ENCODE measurements around the gene PSMD14. TPM values are rescaled to one million over a fixed set of nuclear protein-coding genes. Genes with fewer than 3 reads are reported as not detected.

The PSMD14 gene
- total and polyA plus RNA-seq, 2 of the 13 experiments (the other 11 are each of a cell fraction or from before 2014, with no cell fraction given) = 60.6 to 149 TPM

GRCh38 chr2:161308178-161308955 lies at the start of gene PSMD14 (continued):
- TF ChIP-seq, protein P1, sequence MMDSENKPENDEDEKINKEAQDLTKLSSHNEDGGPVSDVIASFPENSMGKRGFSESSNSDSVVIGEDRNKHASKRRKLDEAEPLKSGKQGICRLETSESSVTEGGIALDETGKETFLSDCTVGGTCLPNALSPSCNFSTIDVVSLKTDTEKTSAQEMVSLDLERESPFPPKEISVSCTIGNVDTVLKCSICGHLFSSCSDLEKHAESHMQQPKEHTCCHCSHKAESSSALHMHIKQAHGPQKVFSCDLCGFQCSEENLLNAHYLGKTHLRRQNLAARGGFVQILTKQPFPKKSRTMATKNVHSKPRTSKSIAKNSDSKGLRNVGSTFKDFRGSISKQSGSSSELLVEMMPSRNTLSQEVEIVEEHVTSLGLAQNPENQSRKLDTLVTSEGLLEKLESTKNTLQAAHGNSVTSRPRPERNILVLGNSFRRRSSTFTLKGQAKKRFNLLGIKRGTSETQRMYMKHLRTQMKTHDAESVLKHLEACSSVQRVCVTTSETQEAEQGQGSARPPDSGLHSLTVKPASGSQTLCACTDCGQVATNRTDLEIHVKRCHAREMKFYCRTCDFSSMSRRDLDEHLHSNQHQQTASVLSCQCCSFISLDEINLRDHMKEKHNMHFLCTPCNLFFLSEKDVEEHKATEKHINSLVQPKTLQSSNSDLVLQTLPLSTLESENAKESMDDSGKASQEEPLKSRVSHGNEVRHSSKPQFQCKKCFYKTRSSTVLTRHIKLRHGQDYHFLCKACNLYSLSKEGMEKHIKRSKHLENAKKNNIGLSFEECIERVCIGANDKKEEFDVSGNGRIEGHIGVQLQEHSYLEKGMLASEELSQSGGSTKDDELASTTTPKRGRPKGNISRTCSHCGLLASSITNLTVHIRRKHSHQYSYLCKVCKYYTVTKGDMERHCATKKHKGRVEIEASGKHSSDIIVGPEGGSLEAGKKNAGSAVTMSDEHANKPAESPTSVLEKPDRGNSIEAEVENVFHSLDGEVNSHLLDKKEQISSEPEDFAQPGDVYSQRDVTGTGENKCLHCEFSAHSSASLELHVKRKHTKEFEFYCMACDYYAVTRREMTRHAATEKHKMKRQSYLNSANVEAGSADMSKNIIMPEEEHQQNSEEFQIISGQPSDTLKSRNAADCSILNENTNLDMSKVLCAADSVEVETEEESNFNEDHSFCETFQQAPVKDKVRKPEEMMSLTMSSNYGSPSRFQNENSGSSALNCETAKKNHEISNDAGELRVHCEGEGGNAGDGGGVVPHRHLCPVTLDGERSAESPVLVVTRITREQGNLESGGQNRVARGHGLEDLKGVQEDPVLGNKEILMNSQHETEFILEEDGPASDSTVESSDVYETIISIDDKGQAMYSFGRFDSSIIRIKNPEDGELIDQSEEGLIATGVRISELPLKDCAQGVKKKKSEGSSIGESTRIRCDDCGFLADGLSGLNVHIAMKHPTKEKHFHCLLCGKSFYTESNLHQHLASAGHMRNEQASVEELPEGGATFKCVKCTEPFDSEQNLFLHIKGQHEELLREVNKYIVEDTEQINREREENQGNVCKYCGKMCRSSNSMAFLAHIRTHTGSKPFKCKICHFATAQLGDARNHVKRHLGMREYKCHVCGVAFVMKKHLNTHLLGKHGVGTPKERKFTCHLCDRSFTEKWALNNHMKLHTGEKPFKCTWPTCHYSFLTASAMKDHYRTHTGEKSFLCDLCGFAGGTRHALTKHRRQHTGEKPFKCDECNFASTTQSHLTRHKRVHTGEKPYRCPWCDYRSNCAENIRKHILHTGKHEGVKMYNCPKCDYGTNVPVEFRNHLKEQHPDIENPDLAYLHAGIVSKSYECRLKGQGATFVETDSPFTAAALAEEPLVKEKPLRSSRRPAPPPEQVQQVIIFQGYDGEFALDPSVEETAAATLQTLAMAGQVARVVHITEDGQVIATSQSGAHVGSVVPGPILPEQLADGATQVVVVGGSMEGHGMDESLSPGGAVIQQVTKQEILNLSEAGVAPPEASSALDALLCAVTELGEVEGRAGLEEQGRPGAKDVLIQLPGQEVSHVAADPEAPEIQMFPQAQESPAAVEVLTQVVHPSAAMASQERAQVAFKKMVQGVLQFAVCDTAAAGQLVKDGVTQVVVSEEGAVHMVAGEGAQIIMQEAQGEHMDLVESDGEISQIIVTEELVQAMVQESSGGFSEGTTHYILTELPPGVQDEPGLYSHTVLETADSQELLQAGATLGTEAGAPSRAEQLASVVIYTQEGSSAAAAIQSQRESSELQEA (CRISPR knock-in tag; IDR thresholded peaks at IDR 0.05; ENCODE audit: not compliant biosample characterization) = peak; percentile 72
- TF ChIP-seq GFI1 (CRISPR knock-in tag; IDR thresholded peaks at IDR 0.05; ENCODE audit: borderline replicate concordance) = peak; percentile 62; the same call in 1 of the 2 replicates
- TF ChIP-seq ZFP90 (CRISPR knock-in tag; IDR thresholded peaks at IDR 0.05; ENCODE audit: borderline replicate concordance) = peak; percentile 70; the same call in 1 of the 2 replicates
- TF ChIP-seq SCMH1 (CRISPR knock-in tag; IDR thresholded peaks at IDR 0.05; ENCODE audit: borderline replicate concordance) = no peak
- TF ChIP-seq, protein P2, sequence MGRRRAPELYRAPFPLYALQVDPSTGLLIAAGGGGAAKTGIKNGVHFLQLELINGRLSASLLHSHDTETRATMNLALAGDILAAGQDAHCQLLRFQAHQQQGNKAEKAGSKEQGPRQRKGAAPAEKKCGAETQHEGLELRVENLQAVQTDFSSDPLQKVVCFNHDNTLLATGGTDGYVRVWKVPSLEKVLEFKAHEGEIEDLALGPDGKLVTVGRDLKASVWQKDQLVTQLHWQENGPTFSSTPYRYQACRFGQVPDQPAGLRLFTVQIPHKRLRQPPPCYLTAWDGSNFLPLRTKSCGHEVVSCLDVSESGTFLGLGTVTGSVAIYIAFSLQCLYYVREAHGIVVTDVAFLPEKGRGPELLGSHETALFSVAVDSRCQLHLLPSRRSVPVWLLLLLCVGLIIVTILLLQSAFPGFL (CRISPR knock-in tag; IDR thresholded peaks at IDR 0.05) = no peak
- TF ChIP-seq ZNF619 (CRISPR knock-in tag; IDR thresholded peaks at IDR 0.05) = peak; percentile 74; the same call in 1 of the 2 replicates
- TF ChIP-seq, protein P3, sequence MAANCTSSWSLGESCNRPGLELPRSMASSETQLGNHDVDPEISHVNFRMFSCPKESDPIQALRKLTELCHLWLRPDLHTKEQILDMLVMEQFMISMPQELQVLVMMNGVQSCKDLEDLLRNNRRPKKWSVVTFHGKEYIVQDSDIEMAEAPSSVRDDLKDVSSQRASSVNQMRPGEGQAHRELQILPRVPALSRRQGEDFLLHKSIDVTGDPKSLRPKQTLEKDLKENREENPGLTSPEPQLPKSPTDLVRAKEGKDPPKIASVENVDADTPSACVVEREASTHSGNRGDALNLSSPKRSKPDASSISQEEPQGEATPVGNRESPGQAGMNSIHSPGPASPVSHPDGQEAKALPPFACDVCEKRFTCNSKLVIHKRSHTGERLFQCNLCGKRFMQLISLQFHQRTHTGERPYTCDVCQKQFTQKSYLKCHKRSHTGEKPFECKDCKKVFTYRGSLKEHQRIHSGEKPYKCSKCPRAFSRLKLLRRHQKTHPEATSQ (CRISPR knock-in tag; IDR thresholded peaks at IDR 0.05; ENCODE audit: borderline replicate concordance) = peak; percentile 97
- TF ChIP-seq ZNF468 (CRISPR knock-in tag; IDR thresholded peaks at IDR 0.05) = peak; percentile 90; the same call in 1 of the 2 replicates
- TF ChIP-seq, protein P4, sequence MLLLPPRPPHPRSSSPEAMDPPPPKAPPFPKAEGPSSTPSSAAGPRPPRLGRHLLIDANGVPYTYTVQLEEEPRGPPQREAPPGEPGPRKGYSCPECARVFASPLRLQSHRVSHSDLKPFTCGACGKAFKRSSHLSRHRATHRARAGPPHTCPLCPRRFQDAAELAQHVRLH (CRISPR knock-in tag; IDR thresholded peaks at IDR 0.05; ENCODE audit: borderline replicate concordance, low read depth) = peak; percentile 94; the same call in 1 of the 2 replicates
- TF ChIP-seq, protein P5, sequence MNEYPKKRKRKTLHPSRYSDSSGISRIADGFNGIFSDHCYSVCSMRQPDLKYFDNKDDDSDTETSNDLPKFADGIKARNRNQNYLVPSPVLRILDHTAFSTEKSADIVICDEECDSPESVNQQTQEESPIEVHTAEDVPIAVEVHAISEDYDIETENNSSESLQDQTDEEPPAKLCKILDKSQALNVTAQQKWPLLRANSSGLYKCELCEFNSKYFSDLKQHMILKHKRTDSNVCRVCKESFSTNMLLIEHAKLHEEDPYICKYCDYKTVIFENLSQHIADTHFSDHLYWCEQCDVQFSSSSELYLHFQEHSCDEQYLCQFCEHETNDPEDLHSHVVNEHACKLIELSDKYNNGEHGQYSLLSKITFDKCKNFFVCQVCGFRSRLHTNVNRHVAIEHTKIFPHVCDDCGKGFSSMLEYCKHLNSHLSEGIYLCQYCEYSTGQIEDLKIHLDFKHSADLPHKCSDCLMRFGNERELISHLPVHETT (CRISPR knock-in tag; conservative IDR thresholded peaks at IDR 0.05) = peak; percentile 62
- TF ChIP-seq MXD3 (CRISPR knock-in tag; IDR thresholded peaks at IDR 0.05) = peak; percentile 98
- peak; percentile 42 for TF ChIP-seq KDM4B (CRISPR knock-in tag; IDR thresholded peaks at IDR 0.05)
- TF ChIP-seq KDM3A (CRISPR knock-in tag; IDR thresholded peaks at IDR 0.05; ENCODE audit: low read depth) = peak; percentile 94
- peak; percentile 73; the same call in 1 of the 2 replicates for TF ChIP-seq TOE1 (CRISPR knock-in tag; IDR thresholded peaks at IDR 0.05)
- peak; percentile 90 for TF ChIP-seq POLR2AphosphoS5 (IDR thresholded peaks at IDR 0.05; ENCODE audit: low read depth, low read length)

All from HepG2 (cell line).